ENCODE results near the gene SPECC1L.
"Not testable (repeated sequence)": the region's sequence is repeated elsewhere in the genome, so short reads cannot be mapped to it uniquely, and the experiment has no call there.

The SPECC1L gene, protein sequence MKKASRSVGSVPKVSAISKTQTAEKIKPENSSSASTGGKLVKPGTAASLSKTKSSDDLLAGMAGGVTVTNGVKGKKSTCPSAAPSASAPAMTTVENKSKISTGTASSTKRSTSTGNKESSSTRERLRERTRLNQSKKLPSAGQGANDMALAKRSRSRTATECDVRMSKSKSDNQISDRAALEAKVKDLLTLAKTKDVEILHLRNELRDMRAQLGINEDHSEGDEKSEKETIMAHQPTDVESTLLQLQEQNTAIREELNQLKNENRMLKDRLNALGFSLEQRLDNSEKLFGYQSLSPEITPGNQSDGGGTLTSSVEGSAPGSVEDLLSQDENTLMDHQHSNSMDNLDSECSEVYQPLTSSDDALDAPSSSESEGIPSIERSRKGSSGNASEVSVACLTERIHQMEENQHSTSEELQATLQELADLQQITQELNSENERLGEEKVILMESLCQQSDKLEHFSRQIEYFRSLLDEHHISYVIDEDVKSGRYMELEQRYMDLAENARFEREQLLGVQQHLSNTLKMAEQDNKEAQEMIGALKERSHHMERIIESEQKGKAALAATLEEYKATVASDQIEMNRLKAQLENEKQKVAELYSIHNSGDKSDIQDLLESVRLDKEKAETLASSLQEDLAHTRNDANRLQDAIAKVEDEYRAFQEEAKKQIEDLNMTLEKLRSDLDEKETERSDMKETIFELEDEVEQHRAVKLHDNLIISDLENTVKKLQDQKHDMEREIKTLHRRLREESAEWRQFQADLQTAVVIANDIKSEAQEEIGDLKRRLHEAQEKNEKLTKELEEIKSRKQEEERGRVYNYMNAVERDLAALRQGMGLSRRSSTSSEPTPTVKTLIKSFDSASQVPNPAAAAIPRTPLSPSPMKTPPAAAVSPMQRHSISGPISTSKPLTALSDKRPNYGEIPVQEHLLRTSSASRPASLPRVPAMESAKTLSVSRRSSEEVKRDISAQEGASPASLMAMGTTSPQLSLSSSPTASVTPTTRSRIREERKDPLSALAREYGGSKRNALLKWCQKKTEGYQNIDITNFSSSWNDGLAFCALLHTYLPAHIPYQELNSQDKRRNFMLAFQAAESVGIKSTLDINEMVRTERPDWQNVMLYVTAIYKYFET

DNA sequence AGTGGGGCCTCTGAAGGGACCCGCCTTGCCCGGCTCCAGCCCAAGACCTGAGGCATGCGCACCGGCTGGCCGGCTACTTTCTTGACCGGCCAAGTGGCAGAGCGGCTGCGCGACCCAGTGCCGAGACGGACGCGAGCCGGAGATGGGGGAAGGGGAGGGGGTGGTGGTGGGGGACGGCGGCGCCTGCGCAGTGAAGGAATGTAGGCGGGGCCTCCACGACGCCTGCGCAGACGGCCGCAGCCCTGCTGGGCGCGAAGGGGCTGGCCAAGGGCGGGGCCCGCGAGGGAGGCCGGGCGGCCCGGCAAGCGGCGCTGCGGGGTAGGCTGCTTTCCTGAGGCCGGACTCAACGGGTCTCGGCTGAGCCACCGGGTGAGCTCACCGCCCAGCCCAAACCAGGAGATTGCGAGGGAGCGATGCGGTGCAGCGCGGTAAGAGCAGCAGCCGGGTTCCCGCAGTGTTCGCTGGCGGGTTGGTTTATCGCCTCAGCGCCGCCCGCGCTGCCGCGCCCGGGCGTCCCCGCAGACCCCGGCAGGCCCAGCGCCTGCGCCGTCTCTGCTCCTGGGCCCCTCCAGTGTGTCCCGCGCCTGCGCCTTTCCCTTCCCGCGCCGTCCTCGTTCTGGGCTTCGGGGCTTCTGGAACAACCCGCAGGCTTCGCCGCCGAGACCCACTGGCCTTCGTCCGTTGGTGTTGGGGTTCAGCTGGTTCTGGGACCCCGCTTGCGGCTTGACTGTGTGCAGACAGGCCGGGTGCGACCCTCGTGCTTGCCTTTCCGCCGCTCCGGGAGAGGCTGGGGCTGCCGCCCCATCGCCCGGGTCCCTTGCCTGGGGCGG lies at the start of gene SPECC1L:
SPECC1L (plus strand) TSS at position 276 of the 830 bp plus-strand sequence. CDS start 31,401 bp downstream, outside the sequence.
- DNase-seq: peak; percentile 80 to 89

DNA sequence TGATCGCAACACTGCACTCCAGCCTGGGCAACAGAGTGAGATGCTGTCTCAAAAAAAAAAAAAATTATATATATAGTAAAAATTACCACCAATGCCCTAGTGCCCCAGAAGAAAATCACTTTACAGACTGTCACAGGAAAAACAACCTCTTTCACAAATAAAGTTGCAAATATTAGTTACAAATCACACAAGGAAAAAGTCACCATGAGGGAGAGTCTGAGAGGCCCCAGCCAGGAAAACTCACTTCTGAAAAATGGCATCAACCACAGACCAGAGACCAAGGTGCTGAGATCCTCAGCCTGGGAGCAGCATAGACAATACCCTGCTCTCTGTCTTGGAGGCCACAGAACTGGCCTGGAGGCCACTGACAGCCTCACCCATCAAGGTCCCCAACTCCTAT lies 46.2 kb upstream of the SPECC1L start:
- no peak for DNase-seq

DNA sequence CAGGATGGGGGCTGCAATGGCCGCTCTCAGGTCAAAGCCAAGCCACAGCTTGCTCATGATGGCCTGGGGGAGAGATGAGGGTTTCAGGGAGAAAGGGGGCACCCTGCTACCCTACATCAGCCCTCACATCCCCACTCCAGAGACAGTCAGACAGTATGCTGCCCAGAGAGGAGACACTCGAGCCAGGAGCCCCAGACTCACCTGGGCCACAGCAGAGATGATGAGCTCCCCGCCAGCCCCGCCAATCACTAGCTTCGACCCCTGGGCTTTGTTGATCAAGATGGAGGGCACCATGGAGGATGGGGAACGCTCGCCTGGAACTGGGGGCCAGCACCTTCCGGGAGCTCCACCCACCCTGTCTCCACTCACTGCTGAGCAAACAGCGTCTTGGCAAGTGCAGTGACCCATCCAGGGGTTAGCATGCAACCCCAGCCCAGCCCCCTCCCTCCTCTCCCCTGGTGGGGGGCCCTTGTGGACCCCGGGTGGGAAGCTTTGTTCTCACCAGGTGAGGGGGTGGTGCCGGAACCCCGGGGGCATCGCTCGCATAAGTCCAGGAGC lies 45.5 kb upstream of the SPECC1L start:
- DNase-seq: no peak

DNA sequence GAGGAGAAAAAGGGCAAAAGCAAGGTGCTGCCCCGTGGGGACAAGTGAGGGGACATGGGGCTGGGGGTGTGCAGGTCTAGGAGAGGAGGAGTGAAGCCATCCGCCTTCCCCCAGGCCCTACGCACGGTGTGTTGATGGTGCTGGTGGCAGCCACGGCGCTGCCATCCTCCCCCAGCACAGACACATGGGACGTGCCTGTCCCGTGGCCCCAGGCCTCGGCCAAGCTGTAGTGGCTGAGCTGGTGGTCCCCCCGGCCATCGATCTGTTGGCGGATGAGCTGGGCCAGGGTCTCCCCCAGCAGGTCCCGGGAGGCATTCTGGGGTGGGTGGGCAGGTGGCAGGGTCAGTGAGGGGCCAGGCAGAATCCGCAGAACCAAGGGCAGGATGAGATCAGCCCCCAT lies 44.7 kb upstream of the SPECC1L start:
- DNase-seq: no peak

DNA sequence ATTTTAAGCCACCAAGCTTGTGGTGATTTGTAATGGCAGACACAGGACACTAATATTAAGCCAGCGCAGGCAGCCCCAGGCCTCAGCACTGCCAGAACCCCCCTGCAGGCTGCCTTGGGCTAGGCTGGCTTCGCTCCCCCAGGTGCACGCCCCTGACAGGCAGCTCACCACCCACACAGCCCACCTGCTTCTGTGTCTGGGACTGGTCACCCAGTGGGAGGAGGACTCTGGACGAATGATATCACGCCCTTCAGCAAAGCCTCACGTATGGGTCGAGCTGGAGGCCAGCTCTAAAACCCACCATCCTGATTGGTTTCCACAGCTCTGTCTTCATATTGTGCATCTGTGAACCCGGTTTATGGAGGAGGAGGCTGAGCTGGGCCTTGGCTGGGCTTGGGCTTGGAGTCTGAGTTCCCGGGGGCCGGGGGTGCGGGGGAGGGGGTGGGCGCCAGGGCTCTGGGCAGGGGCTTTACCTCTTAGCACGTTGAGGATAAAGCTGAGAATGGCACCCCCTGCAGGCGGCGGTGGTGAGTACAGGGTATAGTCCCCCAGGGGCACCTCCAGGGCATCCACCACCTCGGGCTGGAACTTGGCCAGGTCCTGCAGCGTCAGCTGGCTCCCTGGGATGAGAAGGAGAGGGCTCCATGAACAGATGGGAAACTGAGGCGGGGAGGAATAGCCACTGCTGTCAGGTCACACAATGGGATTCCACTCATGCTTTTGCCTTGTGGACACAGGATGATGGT lies 39.5 kb upstream of the SPECC1L start:
- peak in 1 of 2 experiments; percentile 23 for DNase-seq

DNA sequence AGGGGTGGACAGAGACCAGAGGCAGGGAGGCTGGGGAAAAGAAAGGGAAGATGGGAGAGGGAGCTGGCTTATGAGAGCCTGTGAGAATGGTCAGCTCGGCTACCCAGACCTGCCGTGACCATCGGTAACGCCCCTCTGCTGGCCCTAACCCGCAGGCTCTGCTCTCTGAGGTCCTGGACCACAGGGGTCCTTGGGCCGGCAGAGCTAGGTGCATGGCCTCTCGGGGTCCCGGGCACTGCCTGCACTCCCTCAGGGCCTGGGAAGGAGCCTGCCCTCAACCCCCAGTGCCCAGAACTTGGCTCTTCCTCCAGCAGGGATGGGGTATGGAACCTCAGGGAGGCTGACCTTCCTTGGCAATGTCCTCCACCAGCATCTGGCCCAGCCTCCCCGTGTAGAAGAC lies 38.9 kb upstream of the SPECC1L start:
- DNase-seq: no peak

DNA sequence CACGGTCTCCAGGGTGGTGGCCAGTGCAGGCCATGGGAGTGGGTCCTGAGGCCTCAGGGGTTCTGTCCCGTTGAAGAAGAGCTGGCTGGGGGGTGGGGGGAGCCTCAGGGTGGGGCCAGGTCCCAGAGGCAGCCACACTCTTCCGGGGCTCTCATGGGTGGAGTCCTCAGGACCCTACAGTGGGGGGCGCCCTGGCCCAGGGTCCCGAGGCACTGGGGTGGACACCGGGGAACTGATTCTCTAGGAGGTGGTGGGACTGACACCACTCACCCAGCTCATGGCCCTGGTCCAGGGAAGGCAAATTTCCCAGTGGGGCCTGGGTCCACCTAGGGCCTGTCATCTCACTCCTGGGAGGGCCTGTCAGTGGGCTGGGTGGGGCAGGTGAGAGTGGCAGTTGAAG lies 38.5 kb upstream of the SPECC1L start:
- DNase-seq: no peak

DNA sequence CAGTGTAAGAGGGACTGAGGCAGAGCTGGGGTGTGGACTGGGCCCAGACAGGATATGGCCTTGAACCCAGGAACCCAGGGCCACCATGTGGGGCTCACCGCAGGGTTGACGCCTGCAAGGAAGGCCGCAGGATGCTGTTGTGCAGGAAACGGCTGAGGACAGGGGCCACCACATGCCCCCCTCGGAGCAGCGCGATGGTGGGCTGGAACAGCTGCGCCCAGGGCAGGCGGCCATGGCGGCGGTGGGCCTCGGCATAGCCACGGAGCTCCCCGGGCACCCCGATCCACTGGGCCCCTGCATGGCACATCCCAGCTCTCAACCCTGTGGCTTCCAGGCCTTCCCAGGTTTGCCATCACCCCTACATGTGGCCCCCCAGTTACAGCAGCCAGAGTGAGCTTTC lies 37.9 kb upstream of the SPECC1L start:
- DNase-seq: no peak

DNA sequence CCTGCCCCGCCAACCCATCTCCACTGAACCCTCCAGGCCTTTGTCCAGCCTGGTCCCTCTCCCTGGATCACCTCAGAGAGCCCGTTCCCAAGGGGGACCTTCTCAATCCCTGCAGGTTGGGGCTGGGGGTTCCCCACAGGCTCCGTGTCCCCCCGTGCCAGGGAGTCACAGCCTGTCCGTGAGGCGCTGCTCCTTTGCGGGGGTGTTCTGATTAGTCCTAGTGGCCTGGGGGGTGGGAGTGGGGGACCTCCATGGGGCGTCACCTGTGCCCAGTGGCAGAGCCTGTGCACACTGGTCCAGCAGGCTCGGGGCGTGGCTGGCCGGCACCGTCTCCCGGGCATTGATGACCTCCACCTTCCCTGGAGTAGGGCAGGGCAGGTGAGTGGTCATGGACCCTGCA lies 37.4 kb upstream of the SPECC1L start:
- DNase-seq: no peak

DNA sequence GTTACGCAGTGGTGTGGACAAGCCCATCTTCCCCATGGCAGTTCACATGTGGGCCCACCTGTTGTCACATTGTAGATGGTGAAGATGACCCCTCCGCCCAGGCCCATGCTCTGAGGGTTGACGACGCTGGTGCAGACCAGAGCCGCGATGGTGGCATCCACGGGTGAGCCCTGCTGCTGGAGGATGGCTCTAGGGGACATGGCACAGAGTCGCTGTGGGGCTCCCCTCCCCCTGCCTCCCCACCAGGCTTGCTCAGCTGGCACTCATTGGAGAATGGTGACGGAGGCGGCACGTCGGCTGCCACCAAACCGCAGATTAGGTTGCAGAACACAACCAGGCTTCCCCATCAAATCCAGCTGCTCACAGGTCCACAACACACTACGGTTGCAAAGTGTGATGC lies 36.8 kb upstream of the SPECC1L start:
- no peak for DNase-seq

DNA sequence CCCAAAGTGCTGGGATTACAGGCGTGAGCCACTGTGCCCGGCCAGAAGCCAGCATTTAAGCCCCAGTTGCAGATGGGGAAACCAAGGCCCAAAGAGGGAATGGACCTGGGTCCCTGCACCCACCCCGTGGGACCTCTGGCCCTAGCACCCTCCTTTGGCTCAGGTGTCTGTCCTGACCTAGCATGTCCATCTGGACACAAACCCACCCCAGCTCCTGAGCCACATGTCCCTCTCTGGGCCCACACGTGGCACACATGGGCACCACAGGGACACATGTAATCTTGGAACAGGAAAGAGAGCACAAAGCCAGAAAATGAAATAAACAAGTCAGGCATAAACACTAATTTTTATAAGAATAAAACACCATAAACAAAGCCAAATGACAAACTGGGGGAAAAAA lies 35.3 kb upstream of the SPECC1L start:
- no peak for DNase-seq

DNA sequence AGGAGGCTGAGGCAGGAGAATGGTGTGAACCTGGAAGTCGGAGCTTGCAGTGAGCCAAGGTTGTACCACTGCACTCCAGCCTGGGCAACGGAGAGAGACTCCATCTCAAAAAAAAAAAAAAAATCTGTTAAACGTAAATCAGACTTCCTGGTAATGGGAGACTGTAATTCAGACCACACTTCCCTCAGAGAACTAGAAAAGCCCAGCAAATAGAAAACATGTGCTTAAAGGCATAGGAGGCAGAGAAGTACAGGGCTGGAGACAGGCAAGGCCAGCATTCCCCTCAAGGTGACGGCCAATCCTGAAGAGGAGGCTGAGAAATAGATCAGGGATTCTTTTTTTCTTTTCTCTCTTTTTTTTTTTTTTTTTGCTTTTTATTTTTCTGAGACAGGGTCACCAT lies 34.0 kb upstream of the SPECC1L start:
- no peak for DNase-seq

DNA sequence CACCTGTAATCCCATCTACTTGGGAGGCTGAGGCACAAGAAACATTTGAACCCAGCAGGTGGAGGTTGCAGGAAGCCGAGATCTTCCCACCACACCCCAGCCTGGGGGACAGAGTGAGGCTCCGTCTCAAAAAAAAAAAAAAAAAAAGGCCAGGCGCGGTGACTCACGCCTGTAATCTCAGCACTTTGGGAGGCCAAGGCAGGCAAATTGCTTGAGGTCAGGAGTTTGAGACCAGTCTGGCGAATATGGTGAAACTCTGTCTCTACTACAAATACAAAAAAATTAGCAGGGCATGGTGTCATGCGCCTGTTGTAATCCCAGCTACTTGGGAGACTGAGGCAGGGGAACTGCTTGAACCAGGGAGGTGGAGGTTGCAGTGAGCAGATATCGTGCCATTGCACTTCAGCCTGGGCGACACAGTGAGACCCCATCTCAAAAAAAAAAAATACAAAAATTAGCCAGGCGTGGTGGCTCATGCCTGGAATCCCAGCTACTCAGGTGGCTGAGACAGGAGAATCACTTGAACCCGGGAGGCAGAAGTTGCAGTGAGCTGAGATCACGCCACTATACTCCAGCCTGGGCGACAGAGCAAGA lies 32.4 kb upstream of the SPECC1L start:
- DNase-seq: not testable (repeated sequence)

DNA sequence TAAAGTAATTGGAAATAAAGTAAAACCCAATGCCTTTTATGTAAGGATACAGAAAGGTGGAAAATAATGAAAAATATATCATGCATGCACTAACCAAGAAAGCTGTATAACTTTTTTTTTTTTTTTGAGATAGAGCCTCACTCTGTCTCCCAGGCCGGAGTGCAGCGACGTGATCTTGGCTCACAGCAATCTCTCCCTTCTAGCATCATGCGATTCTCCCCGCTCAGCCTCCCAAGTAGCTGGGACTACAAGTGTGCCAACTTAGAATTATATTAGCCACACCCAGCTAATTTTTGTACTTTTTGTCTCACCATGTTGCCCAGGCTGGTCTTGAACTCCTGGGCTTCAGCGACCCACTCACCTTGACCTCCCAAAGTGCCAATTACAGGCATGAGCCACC lies 30.2 kb upstream of the SPECC1L start:
- no peak for DNase-seq

DNA sequence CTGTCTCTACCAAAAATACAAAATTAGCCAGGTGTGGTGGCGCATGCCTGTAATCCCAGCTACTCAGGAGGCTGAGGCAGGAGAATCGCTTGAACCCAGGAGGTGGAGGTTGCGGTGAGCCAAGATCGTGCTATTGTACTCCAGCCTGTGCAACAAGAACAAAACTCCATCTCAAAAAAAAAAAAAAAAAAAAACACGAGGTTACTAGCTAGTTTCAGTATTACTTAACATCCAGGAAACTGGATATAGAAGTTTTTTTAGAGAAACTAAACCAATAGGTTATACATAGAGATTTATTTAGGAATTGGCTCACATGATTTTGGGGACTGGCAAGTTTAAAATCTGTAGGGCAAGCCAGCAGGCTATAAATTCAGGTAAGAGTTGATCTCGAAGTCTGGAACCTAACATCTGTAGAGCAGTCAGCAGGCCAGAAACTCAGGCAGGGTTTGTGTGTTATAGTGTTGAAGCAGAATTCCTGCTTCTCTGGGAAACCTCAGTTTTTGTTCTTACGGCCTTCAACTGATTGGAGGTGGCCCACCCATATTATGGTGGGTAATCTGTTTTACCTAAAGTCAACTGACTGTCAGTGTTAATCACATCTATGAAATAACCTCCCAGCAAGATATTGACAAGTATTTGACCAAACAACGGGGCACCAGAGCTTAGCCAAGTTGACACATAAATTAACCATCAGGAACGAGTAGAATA lies 29.5 kb upstream of the SPECC1L start:
- not testable (repeated sequence) for DNase-seq

DNA sequence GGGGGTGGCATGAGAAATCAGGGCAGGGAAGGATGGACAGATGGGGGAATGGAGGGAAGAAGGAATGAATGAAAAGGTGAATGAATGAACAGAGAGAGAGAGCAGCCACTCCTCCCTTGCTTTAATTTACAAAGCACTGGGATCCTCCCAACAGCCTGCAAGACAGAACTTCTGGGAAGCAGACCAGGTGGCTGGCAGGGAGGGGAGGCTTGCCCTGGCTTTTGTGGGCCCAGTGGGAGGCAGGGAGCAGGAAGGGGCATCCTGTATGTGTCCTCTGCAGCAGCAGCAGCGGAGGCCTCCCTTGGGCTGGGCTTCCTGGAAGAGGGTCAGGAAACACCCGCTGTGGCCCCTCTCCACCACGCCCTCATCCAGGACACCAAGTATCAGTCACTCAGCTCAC lies 27.2 kb upstream of the SPECC1L start:
- peak; percentile 78 to 80 for DNase-seq

DNA sequence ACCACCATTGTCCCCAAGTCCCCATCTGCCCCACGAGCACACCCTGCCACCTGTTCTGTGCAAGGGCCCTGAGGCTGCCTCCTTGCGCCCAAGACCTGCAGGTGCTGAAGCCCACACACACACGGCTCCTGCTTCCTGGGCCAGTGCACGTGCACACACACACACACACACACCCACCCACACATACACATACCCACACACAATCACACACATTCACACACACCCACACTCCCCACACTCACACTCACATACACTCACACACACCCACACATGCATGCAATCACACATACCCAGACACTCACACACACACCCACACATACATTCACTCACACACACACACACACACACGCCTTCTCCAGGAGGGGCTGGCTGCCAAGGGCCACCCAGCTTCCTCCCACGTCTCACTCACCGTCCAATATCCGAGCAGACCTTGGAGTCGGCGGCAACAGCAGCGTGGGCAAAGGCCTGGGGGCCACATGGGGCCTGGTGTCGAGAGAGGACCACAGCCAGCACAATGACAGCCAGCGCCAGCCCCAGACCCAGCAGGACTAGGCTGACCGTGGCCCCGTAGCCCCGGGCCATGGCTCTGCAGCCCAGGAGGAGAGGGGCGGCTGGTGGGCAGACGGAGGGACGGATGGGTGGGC lies 26.4 kb upstream of the SPECC1L start:
- DNase-seq: peak; percentile 52 to 78

DNA sequence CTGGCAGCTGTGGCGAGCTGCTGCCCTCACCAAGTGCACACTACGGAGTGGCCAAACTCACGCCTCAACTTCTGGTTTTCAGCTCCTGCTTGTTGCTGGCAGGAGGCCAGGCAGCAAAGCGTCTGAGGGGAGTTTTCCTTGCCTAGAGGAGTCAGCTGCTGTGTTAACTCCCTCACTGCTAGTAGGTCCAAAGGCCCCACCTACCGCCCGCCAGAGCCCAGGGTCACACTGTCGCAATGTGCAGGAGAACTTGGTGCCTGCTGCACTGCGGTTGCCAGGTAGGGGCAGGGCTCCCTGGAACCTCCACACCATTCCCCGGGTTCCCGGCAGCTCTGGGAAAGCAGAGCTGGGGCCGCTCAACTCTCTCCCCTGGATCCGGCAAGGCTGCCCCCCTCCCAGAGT lies 25.6 kb upstream of the SPECC1L start, which contains the start of gene GGT5:
GGT5 (minus strand) TSS at position 53 of the 402 bp plus-strand sequence. CDS start 357 bp downstream, outside the sequence.
- DNase-seq: peak; percentile 41 to 75
